A549 (cell line): ENCODE measurements around the gene MED27. TPM values are rescaled to one million over a fixed set of nuclear protein-coding genes. Genes with fewer than 3 reads are reported as not detected.

Experiments used
- ATAC-seq, 2 experiments: fragments of 200-7000 bp in 1 of 2; fragments of >200 bp in 1 of 2; cut with Nextera tagmentation in 1 of 2; cut with Tn5 transposase in 1 of 2; 3 replicates each; pipeline versions ENCODE4 v1.8.0 to v1.9.1; 2018 to 2020; ENCODE audit warnings: mild to moderate bottlenecking in 1 of 2, moderate library complexity in 1 of 2
- CTCF ChIA-PET: fragments of 300-600 bp; sonication (Branson Sonifier 250); formaldehyde crosslinking; extraction: SDS; loops from one replicate; lab custom pipeline; 2021; ENCODE audit warnings: antibody characterized with exemption, inconsistent platforms; lab: Yijun Ruan, JAX
- POLR2A ChIA-PET: fragments of 350-600 bp; formaldehyde crosslinking; extraction: SDS; loops from one replicate; lab custom pipeline; 2021; ENCODE audit warnings: antibody characterized with exemption, inconsistent platforms; lab: Yijun Ruan, JAX
- DNase-seq, 2 experiments: peaks; one replicate each; pipeline versions ENCODE4 v3.0.0 to v3.0.0-alpha.2; 2011 to 2016; ENCODE audit warnings: low read depth in 1 of 2, low spot score in 1 of 2
- FAIRE-seq: peaks from 2 replicates; lab custom pipeline; 2011; peaks lifted over from hg19 to GRCh38; lab: Jason Lieb, UNC
- H3K27ac ChIP-seq, 2 experiments: fragments of >200 bp; sonication (Bioruptor Twin); formaldehyde crosslinking; 3 replicates each; pipeline ENCODE4 v1.5.1; 2016 to 2017
- H3K4me1 ChIP-seq: fragments of >200 bp; sonication (Bioruptor Twin); formaldehyde crosslinking; 3 replicates; pipeline ENCODE4 v1.6.1; 2016
- H3K4me2 ChIP-seq: fragments of >200 bp; sonication (Bioruptor Twin); formaldehyde crosslinking; 3 replicates; pipeline ENCODE4 v1.6.1; 2016
- H3K4me3 ChIP-seq: fragments of >200 bp; sonication (Bioruptor Twin); formaldehyde crosslinking; 3 replicates; pipeline ENCODE4 v1.5.1; 2016
- H3K9me3 ChIP-seq: fragments of >200 bp; sonication (Bioruptor Twin); formaldehyde crosslinking; 3 replicates; pipeline ENCODE4 v1.6.1; 2016
- BHLHE40 ChIP-seq: IDR thresholded peaks from 2 replicates; pipeline ENCODE4 v1.6.1; 2012; ENCODE audit warnings: low read depth, low read length, inconsistent platforms
- CBX8 ChIP-seq: fragments of 200-600 bp; sonication (generic); IDR thresholded peaks from 2 replicates; pipeline ENCODE4 v1.6.1; 2016
- CHD4 ChIP-seq: fragments of 200-600 bp; sonication (generic); IDR thresholded peaks from 2 replicates; pipeline ENCODE4 v1.6.1; 2016; ENCODE audit warnings: antibody characterized with exemption, mild to moderate bottlenecking, borderline replicate concordance
- EHF ChIP-seq: fragments of 250-450 bp; sonication (Bioruptor Pico); IDR thresholded peaks from 2 replicates; pipeline ENCODE4 v1.5.0; 2020; ENCODE audit warnings: mild to moderate bottlenecking
- EP300 ChIP-seq, 2 experiments: fragments of >200 bp; sonication (Bioruptor Twin); formaldehyde crosslinking; IDR thresholded peaks; 2 replicates in 1 of 2; 3 replicates in 1 of 2; pipeline ENCODE4 v1.6.1; 2016 to 2017
- FOSB ChIP-seq: fragments of 250-450 bp; sonication (Bioruptor Pico); IDR thresholded peaks from 2 replicates; pipeline ENCODE4 v1.5.0; 2020; ENCODE audit warnings: mild to moderate bottlenecking, moderate library complexity
- FOSL2 ChIP-seq, 2 experiments: fragments of 450-650 bp in 1 of 2; fragments of >200 bp in 1 of 2; sonication (Bioruptor Twin) in 1 of 2; formaldehyde crosslinking; IDR thresholded peaks; 2 replicates each; pipeline versions ENCODE4 v1.5.0 to v1.6.1; 2016 to 2020; ENCODE audit warnings: mild to moderate bottlenecking in 1 of 2, moderate library complexity in 1 of 2
- HES2 ChIP-seq: fragments of >200 bp; sonication (Bioruptor Twin); formaldehyde crosslinking; IDR thresholded peaks from 2 replicates; pipeline ENCODE4 v1.6.1; 2016
- HMGXB4 ChIP-seq: fragments of 250-450 bp; sonication (Bioruptor Pico); IDR thresholded peaks from 2 replicates; pipeline ENCODE4 v1.5.0; 2021; ENCODE audit warnings: mild to moderate bottlenecking, moderate library complexity, borderline replicate concordance
- HOXB13 ChIP-seq: fragments of 250-450 bp; sonication (Bioruptor Pico); IDR thresholded peaks from 2 replicates; pipeline ENCODE4 v1.5.0; 2020; ENCODE audit warnings: low read depth, mild to moderate bottlenecking, moderate library complexity
- JUN ChIP-seq, 2 experiments: fragments of >200 bp; sonication (Bioruptor Twin); formaldehyde crosslinking; IDR thresholded peaks; 2 replicates in 1 of 2; 3 replicates in 1 of 2; pipeline ENCODE4 v1.6.1; 2016 to 2017
- MYC ChIP-seq: IDR thresholded peaks from 2 replicates; pipeline ENCODE4 v1.6.1; 2012; ENCODE audit warnings: mild to moderate bottlenecking, inconsistent platforms, low read length, improper control_type of control experiment, borderline replicate concordance
- PHF8 ChIP-seq: fragments of 200-600 bp; sonication (generic); IDR thresholded peaks from 2 replicates; pipeline ENCODE4 v1.6.1; 2016; ENCODE audit warnings: low read depth, mild to moderate bottlenecking, antibody characterized with exemption, moderate library complexity, borderline replicate concordance
- RAD21 ChIP-seq, 2 experiments: fragments of >200 bp in 1 of 2; sonication (Bioruptor Twin) in 1 of 2; formaldehyde crosslinking in 1 of 2; IDR thresholded peaks in 1 of 2; conservative IDR thresholded peaks in 1 of 2; 2 replicates in 1 of 2; 3 replicates in 1 of 2; pipeline ENCODE4 v1.6.1; 2012 to 2018; ENCODE audit warnings: inconsistent platforms in 1 of 2
- RARB ChIP-seq: fragments of 250-450 bp; sonication (Bioruptor Pico); IDR thresholded peaks from 2 replicates; pipeline ENCODE4 v1.8.0; 2021; ENCODE audit warnings: mild to moderate bottlenecking, moderate library complexity
- REST ChIP-seq: fragments of 200-600 bp; sonication (generic); IDR thresholded peaks from 2 replicates; pipeline ENCODE4 v1.6.1; 2016; ENCODE audit warnings: antibody characterized with exemption, mild to moderate bottlenecking, moderate library complexity
- RFX5 ChIP-seq: fragments of 450-650 bp; IDR thresholded peaks from 2 replicates; pipeline ENCODE4 v1.7.1; 2014; ENCODE audit warnings: antibody characterized with exemption, mild to moderate bottlenecking, moderate library complexity
- RNF2 ChIP-seq: fragments of 200-600 bp; sonication (generic); IDR thresholded peaks from 2 replicates; pipeline ENCODE4 v1.6.1; 2016; ENCODE audit warnings: low read depth, mild to moderate bottlenecking, antibody characterized with exemption, moderate library complexity, borderline replicate concordance
- SMC3 ChIP-seq: fragments of >200 bp; sonication (Bioruptor Twin); formaldehyde crosslinking; IDR thresholded peaks from 3 replicates; pipeline ENCODE4 v1.6.1; 2018; ENCODE audit warnings: inconsistent platforms
- TFCP2L1 ChIP-seq: fragments of 250-450 bp; sonication (Bioruptor Pico); IDR thresholded peaks from 2 replicates; pipeline ENCODE4 v1.5.0; 2021; ENCODE audit warnings: mild to moderate bottlenecking
- USF2 ChIP-seq: fragments of 450-650 bp; IDR thresholded peaks from 2 replicates; pipeline ENCODE4 v1.6.1; 2014; ENCODE audit warnings: antibody characterized with exemption
- ZC3H11A ChIP-seq: fragments of 450-650 bp; IDR thresholded peaks from 2 replicates; pipeline ENCODE4 v1.6.1; 2014; ENCODE audit warnings: antibody characterized with exemption, mild to moderate bottlenecking
- ZNF302 ChIP-seq: fragments of 250-450 bp; sonication (Bioruptor Pico); IDR thresholded peaks from 2 replicates; pipeline ENCODE4 v1.9.0; 2021; ENCODE audit warnings: inconsistent platforms, mild to moderate bottlenecking, moderate library complexity
- WGBS: methylation state at CpG from one replicate; pipeline ENCODE4 v1.1.6; 2017; ENCODE audit errors: missing lambda C conversion rate; 5-methylcytosine and 5-hydroxymethylcytosine counted together
- polyA plus RNA-seq, 4 experiments: library from polyadenylated mRNA; depleted of rRNA in 3 of 4; stranded (reverse); fragments of >200 nt; fragmentation: RNase III in 1 of 4; extraction: RNeasy Plus Mini Kit Qiagen cat#74134 plus additional on column Dnase treatment in 1 of 4; gene quantifications; 2 replicates in 3 of 4; 3 replicates in 1 of 4; pipeline ENCODE4 v1.2.3, GENCODE V29; 2011 to 2017

The MED27 gene
- polyA plus RNA-seq, 2 of the 4 experiments (the other 2 are of a cell fraction) = 24.2 to 37.8 TPM

- WGBS = 0% methylated on average over 2 of the region's 2 CpGs
- no peak overlapping the region for H3K4me3 ChIP-seq
- DNase-seq (no peak), ATAC-seq (no peak), FAIRE-seq (no peak)
- H3K9me3 ChIP-seq = no peaks in the 10 kb centered on the region
- ChIA-PET POLR2A (no interaction called here), CTCF (no interaction called here)
- H3K4me1 ChIP-seq = no peaks in the 10 kb centered on the region
- no peak overlapping the region for H3K27ac ChIP-seq
- H3K4me2 ChIP-seq = no peak overlapping the region
- TF ChIP-seq CBX8 (no peak), BHLHE40 (no peak), CHD4 (no peak), RAD21 (conservative IDR thresholded peaks at IDR 0.05 in 1 of 2, IDR thresholded peaks at IDR 0.05 in 1 of 2) (no peak), JUN (IDR thresholded peaks at IDR 0.05) (no peak), USF2 (no peak), FOSL2 (IDR thresholded peaks at IDR 0.05) (no peak), FOSL2 (CRISPR knock-in tag; IDR thresholded peaks at IDR 0.05) (no peak), PHF8 (no peak), MYC (no peak), HMGXB4 (CRISPR knock-in tag) (no peak), RARB (no peak), SMC3 (no peak), TFCP2L1 (CRISPR knock-in tag) (no peak), EP300 (IDR thresholded peaks at IDR 0.05) (no peak), RNF2 (no peak), REST (no peak), RFX5 (no peak), HOXB13 (CRISPR knock-in tag) (no peak)
Observed at GRCh38 chr9:132094314-132094791, 14.7 kb upstream of the MED27 start.

GRCh38 chr9:132090771-132091170 lies 11.1 kb upstream of the MED27 start:
- no peak for TF ChIP-seq EHF (CRISPR knock-in tag)
- no peak for TF ChIP-seq HES2
- TF ChIP-seq ZC3H11A = no peak
- TF ChIP-seq FOSB = no peak
- TF ChIP-seq ZNF302 (CRISPR knock-in tag) = no peak
- POLR2A ChIA-PET = no interaction called here
- Histone ChIP-seq H3K4me3 (no peak overlapping the region), H3K27ac (no peak overlapping the region), H3K4me1 (no peaks in the 10 kb centered on the region), H3K4me2 (no peak overlapping the region), H3K9me3 (no peaks in the 10 kb centered on the region)
- FAIRE-seq = no peak
- no peak for DNase-seq
- WGBS = 32% methylated on average over 5 of the region's 5 CpGs
- CTCF ChIA-PET = no interaction called here
- no peak for ATAC-seq
